B cell (primary cell): ENCODE data around the gene HOOK2. TPM values are rescaled to one million over a fixed set of nuclear protein-coding genes. Genes with fewer than 3 reads are reported as not detected.

Source experiments
- ATAC-seq: fragments of 200-7000 bp; cut with Tn5 transposase; one replicate; pipeline ENCODE4 v1.10.0; 2021; ENCODE audit warnings: low read depth, mild to moderate bottlenecking, moderate number of reproducible peaks, moderate library complexity
- CTCF ChIA-PET: fragments of 350-600 bp; sonication (Branson Sonifier 250); formaldehyde crosslinking; loops from one replicate; lab custom pipeline; 2021; ENCODE audit warnings: antibody characterized with exemption, inconsistent platforms; lab: Charles Lee
- POLR2A ChIA-PET: fragments of 350-600 bp; sonication (Branson Sonifier 250); formaldehyde crosslinking; loops from one replicate; lab custom pipeline; 2021; ENCODE audit warnings: antibody characterized with exemption; lab: Charles Lee
- DNase-seq: peaks from one replicate; pipeline ENCODE4 v3.0.0; 2013
- H2AFZ ChIP-seq: 2 replicates; pipeline ENCODE4 v1.6.1; 2012; ENCODE audit warnings: mild to moderate bottlenecking, low read depth, low read length; ENCODE audit not compliant: insufficient read depth, poor library complexity, severe bottlenecking
- H3K27ac ChIP-seq, 2 donors: 1 replicate in 1 of 2; 2 replicates in 1 of 2; pipeline ENCODE4 v1.5.1; 2012 to 2013; ENCODE audit warnings: low read length in 2 of 2, mild to moderate bottlenecking in 2 of 2, moderate library complexity in 1 of 2
- H3K27me3 ChIP-seq, 4 experiments: fragments of 200-600 bp in 1 of 4; sonication (generic) in 1 of 4; replicated peaks in 1 of 4; 1 replicate in 2 of 4; 2 replicates in 2 of 4; pipeline versions ENCODE4 v1.6.1 to v1.7.0; 2013 to 2016; ENCODE audit warnings: low read length in 3 of 4, mild to moderate bottlenecking in 2 of 4, mixed read lengths in 1 of 4, moderate library complexity in 1 of 4; ENCODE audit not compliant: insufficient read depth in 4 of 4, control insufficient read depth in 3 of 4; ENCODE audit errors: control extremely low read depth in 1 of 4
- H3K36me3 ChIP-seq, 2 experiments: replicated peaks in 1 of 2; 1 replicate in 1 of 2; 2 replicates in 1 of 2; pipeline versions ENCODE4 v1.6.1 to v1.7.1; 2013; ENCODE audit warnings: low read length in 1 of 2; ENCODE audit not compliant: insufficient read depth in 2 of 2, control insufficient read depth in 1 of 2; ENCODE audit errors: control extremely low read depth in 1 of 2, extremely low read depth in 1 of 2
- H3K4me1 ChIP-seq, 2 donors: fragments of 200-600 bp in 1 of 2; sonication (generic) in 1 of 2; 1 replicate in 1 of 2; 2 replicates in 1 of 2; pipeline versions ENCODE4 v1.5.1 to v1.6.1; 2013 to 2017; ENCODE audit warnings: low read length in 2 of 2; ENCODE audit not compliant: control insufficient read depth in 2 of 2, insufficient read depth in 2 of 2
- H3K4me2 ChIP-seq: replicated peaks from 2 replicates; pipeline ENCODE3; 2012; ENCODE audit warnings: mild to moderate bottlenecking, low read depth, low read length; ENCODE audit not compliant: poor library complexity, severe bottlenecking
- H3K4me3 ChIP-seq, 5 experiments: fragments of 200-600 bp in 1 of 5; sonication (generic) in 1 of 5; 1 replicate in 3 of 5; 2 replicates in 2 of 5; pipeline versions ENCODE4 v1.5.1 to v1.7.0; 2011 to 2016; ENCODE audit warnings: low read length in 4 of 5, mild to moderate bottlenecking in 4 of 5, low read depth in 2 of 5, control low read depth in 1 of 5, moderate library complexity in 1 of 5; ENCODE audit not compliant: insufficient read depth in 1 of 5; ENCODE audit errors: control extremely low read depth in 1 of 5, extremely low read depth in 1 of 5
- H3K79me2 ChIP-seq: fragments of 200-600 bp; sonication (generic); one replicate; pipeline ENCODE4 v1.6.0; 2016; ENCODE audit warnings: low read length; ENCODE audit not compliant: control insufficient read depth, insufficient read depth
- H3K9ac ChIP-seq: fragments of 200-600 bp; sonication (generic); 2 replicates; pipeline ENCODE4 v1.6.1; 2017; ENCODE audit warnings: mild to moderate bottlenecking, low read length, moderate library complexity
- H3K9me3 ChIP-seq, 3 donors: one replicate each; pipeline versions ENCODE4 v1.6.1 to v1.7.1; 2013; ENCODE audit warnings: low read length in 2 of 3; ENCODE audit not compliant: control insufficient read depth in 2 of 3, insufficient read depth in 1 of 3; ENCODE audit errors: control extremely low read depth in 1 of 3
- H4K20me1 ChIP-seq: 2 replicates; pipeline ENCODE4 v1.6.0; 2012; ENCODE audit warnings: mild to moderate bottlenecking, low read length; ENCODE audit not compliant: insufficient read depth, control insufficient read depth, poor library complexity, severe bottlenecking
- H3K27ac Mint-ChIP-seq: one replicate; pipeline ENCODE4 v1.8.0; 2021; ENCODE audit warnings: mixed read lengths
- H3K27me3 Mint-ChIP-seq: one replicate; pipeline ENCODE4 v1.8.0; 2021; ENCODE audit warnings: mixed read lengths
- H3K4me1 Mint-ChIP-seq: one replicate; pipeline ENCODE4 v1.8.0; 2021; ENCODE audit warnings: mixed read lengths
- H3K4me3 Mint-ChIP-seq: one replicate; pipeline ENCODE4 v1.8.0; 2021; ENCODE audit warnings: mixed read lengths
- H3K9me3 Mint-ChIP-seq: one replicate; pipeline ENCODE4 v1.8.0; 2022; ENCODE audit warnings: mixed read lengths; ENCODE audit not compliant: insufficient read depth
- EZH2 ChIP-seq: IDR thresholded peaks from 2 replicates; pipeline ENCODE4 v1.6.1; 2012; ENCODE audit warnings: borderline replicate concordance, low read depth, mild to moderate bottlenecking, moderate library complexity, low read length; ENCODE audit not compliant: insufficient read depth, poor library complexity, severe bottlenecking
- WGBS: methylation state at CpG from one replicate; pipeline ENCODE4 v1.1.5; 2013; ENCODE audit warnings: missing lambda C conversion rate; ENCODE audit not compliant: insufficient coverage; 5-methylcytosine and 5-hydroxymethylcytosine counted together
- intact Hi-C: fragments of 100-400 bp; cut with micrococcal nuclease; formaldehyde crosslinking; loops from one replicate; pipeline ENCODE4 v1.10.0; 2022
- polyA plus RNA-seq: library from polyadenylated mRNA; depleted of rRNA; stranded (reverse); fragments of >200 nt; gene quantifications from 2 replicates; pipeline ENCODE4 v1.2.3, GENCODE V29; 2012
- total RNA-seq, 2 donors: library from RNA; stranded (reverse); fragments of 120-200 nt in 1 of 2; gene quantifications; 1 replicate in 1 of 2; 2 replicates in 1 of 2; pipeline versions ENCODE4 v1.2.3 to v1.2.4, GENCODE V29; 2013 to 2022
- TF ChIP-seq, protein P1 (sequence below): fragments of 200-600 bp; IDR thresholded peaks from one replicate; pipeline ENCODE4 v1.8.0; 2022; ENCODE audit warnings: antibody characterized with exemption, mild to moderate bottlenecking

Gene HOOK2
- total and polyA plus RNA-seq, 2 donors (not counting 1 experiment from before 2014, with no cell fraction given), result 30.3 to 33.4 TPM

DNA sequence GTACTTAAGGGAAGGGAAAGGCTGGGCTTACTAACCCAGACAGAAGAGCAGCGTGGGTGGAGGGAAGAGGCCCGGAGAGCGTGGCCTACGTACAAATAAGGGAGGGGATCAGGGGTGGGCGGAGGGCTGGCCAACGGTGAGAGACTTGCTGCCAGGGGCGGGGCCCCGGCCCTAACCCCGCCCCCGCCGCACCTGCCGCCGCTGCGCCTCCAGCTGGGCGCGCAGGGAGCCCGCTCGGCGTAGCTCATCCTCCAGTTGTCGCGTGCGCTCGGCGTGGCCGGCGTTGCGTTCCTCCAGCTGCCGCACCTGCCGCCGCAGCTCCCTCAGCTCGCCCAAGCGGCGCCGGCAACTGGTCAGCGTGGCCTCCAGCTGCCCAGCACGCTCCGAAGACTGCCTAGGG lies 5.7 kb downstream of the HOOK2 start:
- no peak overlapping the region for H3K27ac ChIP-seq
- 72% methylated on average over 36 of the region's 37 CpGs for WGBS
- no peak overlapping the region for H3K4me3 ChIP-seq
- TF ChIP-seq, protein P1, sequence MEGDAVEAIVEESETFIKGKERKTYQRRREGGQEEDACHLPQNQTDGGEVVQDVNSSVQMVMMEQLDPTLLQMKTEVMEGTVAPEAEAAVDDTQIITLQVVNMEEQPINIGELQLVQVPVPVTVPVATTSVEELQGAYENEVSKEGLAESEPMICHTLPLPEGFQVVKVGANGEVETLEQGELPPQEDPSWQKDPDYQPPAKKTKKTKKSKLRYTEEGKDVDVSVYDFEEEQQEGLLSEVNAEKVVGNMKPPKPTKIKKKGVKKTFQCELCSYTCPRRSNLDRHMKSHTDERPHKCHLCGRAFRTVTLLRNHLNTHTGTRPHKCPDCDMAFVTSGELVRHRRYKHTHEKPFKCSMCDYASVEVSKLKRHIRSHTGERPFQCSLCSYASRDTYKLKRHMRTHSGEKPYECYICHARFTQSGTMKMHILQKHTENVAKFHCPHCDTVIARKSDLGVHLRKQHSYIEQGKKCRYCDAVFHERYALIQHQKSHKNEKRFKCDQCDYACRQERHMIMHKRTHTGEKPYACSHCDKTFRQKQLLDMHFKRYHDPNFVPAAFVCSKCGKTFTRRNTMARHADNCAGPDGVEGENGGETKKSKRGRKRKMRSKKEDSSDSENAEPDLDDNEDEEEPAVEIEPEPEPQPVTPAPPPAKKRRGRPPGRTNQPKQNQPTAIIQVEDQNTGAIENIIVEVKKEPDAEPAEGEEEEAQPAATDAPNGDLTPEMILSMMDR, result no peak
- TF ChIP-seq EZH2, result no peak
- Mint-ChIP-seq H3K9me3 (no peaks in the 10 kb centered on the region), H3K27me3 (no peaks in the 10 kb centered on the region), H3K27ac (no peak overlapping the region), H3K4me3 (peak overlapping the region; percentile 55), H3K4me1 (peaks cover 16% of the 10 kb centered on the region)
- DNase-seq, result peak; percentile 70
- H3K79me2 ChIP-seq, result no peaks in the 10 kb centered on the region
- H3K4me1 ChIP-seq, result peaks cover 6 to 10% of the 10 kb centered on the region in 2 donors
- peaks cover 0 to under 1% of the 10 kb centered on the region in 2 experiments for H3K36me3 ChIP-seq
- H2AFZ ChIP-seq, result no peak overlapping the region
- no peak overlapping the region for H3K9ac ChIP-seq
- intact Hi-C loops, result no loop called here
- POLR2A ChIA-PET, result interaction anchor here (1.5 kb wide), 1 partner anchor 23 kb away, joined by 9 read pairs; no protein-coding TSS in a partner anchor
- no peaks in the 10 kb centered on the region for H3K27me3 ChIP-seq
- peak; percentile 92 for ATAC-seq
- no peaks in the 10 kb centered on the region for H3K9me3 ChIP-seq
- no peaks in the 10 kb centered on the region for H4K20me1 ChIP-seq
- peak overlapping the region; percentile 44 for H3K4me2 ChIP-seq
- CTCF ChIA-PET, result interaction anchor here (7.2 to 27.9 kb wide), 3 partner anchors 7 to 79 kb away, joined by 64 to 1147 read pairs (median 353); partner anchors contain the start of genes HOOK2, JUNB, PRDX2 and RNASEH2A

- no peaks in the 10 kb centered on the region for H4K20me1 ChIP-seq
- no peaks in the 10 kb centered on the region for H3K27me3 ChIP-seq
- no peak overlapping the region for H3K27ac ChIP-seq
- peaks cover 6 to 8% of the 10 kb centered on the region in 2 donors for H3K4me1 ChIP-seq
- Mint-ChIP-seq H3K4me1 (peaks cover 10% of the 10 kb centered on the region), H3K27ac (no peak overlapping the region), H3K4me3 (no peak overlapping the region), H3K9me3 (no peaks in the 10 kb centered on the region), H3K27me3 (no peaks in the 10 kb centered on the region)
- no peak for DNase-seq
- no peak overlapping the region for H2AFZ ChIP-seq
- TF ChIP-seq, protein P1, result no peak
- TF ChIP-seq EZH2, result no peak
- H3K4me3 ChIP-seq, result no peak overlapping the region
- WGBS, result 97% methylated on average over 13 of the region's 15 CpGs
- POLR2A ChIA-PET, result interaction anchor here (0.6 to 2.3 kb wide), 3 partner anchors 28 to 135 kb away, joined by 3 to 8 read pairs (median 5); no protein-coding TSS in a partner anchor
- no peak for ATAC-seq
- no peak overlapping the region for H3K4me2 ChIP-seq
- intact Hi-C loops, result no loop called here
- CTCF ChIA-PET, result interaction anchor here (1.0 to 27.9 kb wide), 9 partner anchors 8 to 91 kb away, joined by 4 to 1147 read pairs (median 9); partner anchors contain the start of genes GET3, HOOK2, JUNB and PRDX2
- H3K9ac ChIP-seq, result no peak overlapping the region
- peaks cover 0 to 7% (median 0%) of the 10 kb centered on the region in 3 donors for H3K9me3 ChIP-seq
- H3K36me3 ChIP-seq, result peaks cover 0 to 5% of the 10 kb centered on the region in 2 experiments
- H3K79me2 ChIP-seq, result no peaks in the 10 kb centered on the region
These were observed 7.7 kb downstream of the HOOK2 start for GRCh38 chr19:12767666-12768065.
